GM23338 (cell line): ENCODE data around the gene KLHL26. TPM values are rescaled to one million over a fixed set of nuclear protein-coding genes. Genes with fewer than 3 reads are reported as not detected.
A peak's percentile ranks its signal among the peaks of the same experiment; 100 is the strongest.

Experiments used
- ATAC-seq: fragments of 200-7000 bp; cut with Tn5 transposase; 3 replicates; pipeline ENCODE4 v1.9.1; 2020
- DNase-seq: peaks from one replicate; pipeline ENCODE4 v3.0.0-alpha.2; 2015; ENCODE audit warnings: low spot score
- H2AFZ ChIP-seq: fragments of 200-600 bp; sonication (generic); 2 replicates; pipeline ENCODE4 v1.8.0; 2016; ENCODE audit warnings: antibody characterized with exemption, mild to moderate bottlenecking, moderate library complexity
- H3F3A ChIP-seq: fragments of 200-600 bp; sonication (generic); replicated peaks from 2 replicates; pipeline ENCODE4 v1.8.0; 2017; ENCODE audit warnings: antibody characterized with exemption, mixed run types, low read depth
- H3K27ac ChIP-seq: fragments of 200-600 bp; sonication (generic); 2 replicates; pipeline ENCODE4 v1.6.1; 2016; ENCODE audit warnings: low read depth
- H3K27me3 ChIP-seq: fragments of 200-600 bp; sonication (generic); 2 replicates; pipeline ENCODE4 v1.8.0; 2016; ENCODE audit warnings: mild to moderate bottlenecking, mixed run types, moderate library complexity; ENCODE audit not compliant: insufficient read depth
- H3K36me3 ChIP-seq: fragments of 200-600 bp; sonication (generic); 2 replicates; pipeline ENCODE4 v1.8.0; 2016; ENCODE audit warnings: mild to moderate bottlenecking; ENCODE audit not compliant: insufficient read depth
- H3K4me1 ChIP-seq: fragments of 200-600 bp; sonication (generic); 2 replicates; pipeline ENCODE4 v1.8.0; 2016; ENCODE audit warnings: mild to moderate bottlenecking, moderate library complexity; ENCODE audit not compliant: insufficient read depth
- H3K4me2 ChIP-seq: fragments of 200-600 bp; sonication (generic); 2 replicates; pipeline ENCODE4 v1.7.1; 2017; ENCODE audit warnings: mixed run types
- H3K4me3 ChIP-seq: fragments of 200-600 bp; sonication (generic); 2 replicates; pipeline ENCODE4 v1.6.1; 2016; ENCODE audit warnings: mixed run types
- H3K79me2 ChIP-seq: fragments of 200-600 bp; sonication (generic); replicated peaks from 2 replicates; pipeline ENCODE4 v1.8.0; 2017; ENCODE audit warnings: mild to moderate bottlenecking; ENCODE audit not compliant: insufficient read depth
- H3K9me2 ChIP-seq: fragments of 200-600 bp; sonication (generic); 2 replicates; pipeline ENCODE4 v1.8.0; 2017; ENCODE audit not compliant: insufficient read depth
- H4K20me1 ChIP-seq: fragments of 200-600 bp; sonication (generic); replicated peaks from 2 replicates; pipeline ENCODE4 v1.8.0; 2017; ENCODE audit warnings: mild to moderate bottlenecking; ENCODE audit not compliant: insufficient read depth
- H3K27ac Mint-ChIP-seq: 2 replicates; pipeline ENCODE4 v1.8.0; 2020; ENCODE audit warnings: inconsistent platforms, mild to moderate bottlenecking, moderate library complexity, mixed read lengths
- H3K27me3 Mint-ChIP-seq: 3 replicates; pipeline ENCODE4 v1.8.0; 2022; ENCODE audit warnings: low read depth, mild to moderate bottlenecking, moderate library complexity, mixed read lengths, inconsistent platforms; ENCODE audit not compliant: insufficient read depth, poor library complexity
- H3K36me3 Mint-ChIP-seq: 3 replicates; pipeline ENCODE4 v1.8.0; 2021; ENCODE audit warnings: low read depth, mild to moderate bottlenecking, inconsistent platforms, moderate library complexity, mixed read lengths
- H3K4me1 Mint-ChIP-seq: 3 replicates; pipeline ENCODE4 v1.8.0; 2020; ENCODE audit warnings: mild to moderate bottlenecking, inconsistent platforms, mixed read lengths
- H3K4me3 Mint-ChIP-seq: 3 replicates; pipeline ENCODE4 v1.8.0; 2021; ENCODE audit warnings: moderate library complexity, mild to moderate bottlenecking, inconsistent platforms, mixed read lengths
- H3K9me3 Mint-ChIP-seq: 3 replicates; pipeline ENCODE4 v1.8.0; 2020; ENCODE audit warnings: moderate library complexity, mild to moderate bottlenecking, inconsistent platforms, mixed read lengths
- CREB1 ChIP-seq: fragments of 250-450 bp; sonication (Bioruptor Pico); IDR thresholded peaks from 2 replicates; pipeline ENCODE4 v1.5.0; 2020; ENCODE audit warnings: low read depth, mild to moderate bottlenecking, moderate library complexity
- CTCF ChIP-seq, 2 experiments: fragments of 200-600 bp in 1 of 2; sonication (generic) in 1 of 2; conservative IDR thresholded peaks; 2 replicates each; pipeline versions ENCODE4 v1.5.1 to v1.6.1; 2016 to 2017; ENCODE audit warnings: antibody characterized with exemption in 2 of 2, low read depth in 2 of 2, mild to moderate bottlenecking in 2 of 2, moderate library complexity in 1 of 2
- ETS1 ChIP-seq: IDR thresholded peaks from 2 replicates; pipeline ENCODE4 v1.6.1; 2016; ENCODE audit warnings: antibody characterized with exemption
- EZH2 ChIP-seq: fragments of 200-600 bp; sonication (generic); IDR thresholded peaks from one replicate; pipeline ENCODE4 v1.8.0; 2017; ENCODE audit warnings: antibody characterized with exemption, mild to moderate bottlenecking, low read depth; ENCODE audit not compliant: unreplicated experiment
- EZH2phosphoT487 ChIP-seq: fragments of 200-600 bp; sonication (generic); IDR thresholded peaks from one replicate; pipeline ENCODE4 v1.8.1; 2018; ENCODE audit warnings: antibody characterized with exemption; ENCODE audit not compliant: unreplicated experiment
- JUNB ChIP-seq: IDR thresholded peaks from one replicate; pipeline ENCODE4 v1.6.1; 2016; ENCODE audit warnings: antibody characterized with exemption; ENCODE audit not compliant: unreplicated experiment
- NANOG ChIP-seq: IDR thresholded peaks from 2 replicates; pipeline ENCODE4 v1.6.1; 2016; ENCODE audit warnings: antibody characterized with exemption, borderline replicate concordance
- POLR2AphosphoS5 ChIP-seq: IDR thresholded peaks from 2 replicates; pipeline ENCODE4 v1.6.1; 2016; ENCODE audit warnings: antibody characterized with exemption, low read depth
- REST ChIP-seq: IDR thresholded peaks from one replicate; pipeline ENCODE4 v1.6.1; 2018; ENCODE audit warnings: antibody characterized with exemption; ENCODE audit not compliant: unreplicated experiment
- STAT1 ChIP-seq: IDR thresholded peaks from one replicate; pipeline ENCODE4 v1.6.1; 2016; ENCODE audit warnings: antibody characterized with exemption; ENCODE audit not compliant: unreplicated experiment
- ZNF114 ChIP-seq: fragments of 250-450 bp; sonication (Bioruptor Pico); IDR thresholded peaks from 2 replicates; pipeline ENCODE4 v1.5.0; 2020; ENCODE audit warnings: mild to moderate bottlenecking, moderate library complexity
- ZNF331 ChIP-seq: fragments of 250-450 bp; sonication (Bioruptor Pico); IDR thresholded peaks from 2 replicates; pipeline ENCODE4 v1.5.0; 2020; ENCODE audit warnings: low read depth, mild to moderate bottlenecking, moderate library complexity
- ZNF462 ChIP-seq: fragments of 250-450 bp; sonication (Bioruptor Pico); IDR thresholded peaks from 2 replicates; pipeline ENCODE4 v1.5.0; 2020; ENCODE audit warnings: mild to moderate bottlenecking, moderate library complexity
- polyA plus RNA-seq: library from polyadenylated mRNA; unstranded; fragments of >200 nt; fragmentation: Nextera tagmentation; extraction: Ambion mirVana; gene quantifications from 2 replicates; pipeline ENCODE4 v1.2.1, GENCODE V29; 2016
- total RNA-seq: library from RNA; depleted of rRNA; stranded (reverse); fragments of >200 nt; shearing (Covaris generic); gene quantifications from 2 replicates; pipeline ENCODE4 v1.2.3, GENCODE V29; 2014

Gene KLHL26
- total and polyA plus RNA-seq, 2 experiments from 2014 or later = 3.6 to 11.2 TPM

- Histone ChIP-seq H3K4me3 (peak overlapping the region; percentile 52), H3K36me3 (no peaks in the 10 kb centered on the region), H2AFZ (peak overlapping the region; percentile 78; the same call in 1 of the 2 replicates), H3K4me2 (peak overlapping the region; percentile 83), H3K27me3 (no peaks in the 10 kb centered on the region), H3F3A (peaks cover 20% of the 10 kb centered on the region), H3K27ac (no peak overlapping the region), H3K9me2 (no peaks in the 10 kb centered on the region), H3K79me2 (peaks cover 37% of the 10 kb centered on the region), H4K20me1 (peaks cover 48% of the 10 kb centered on the region), H3K4me1 (peaks cover 14% of the 10 kb centered on the region)
- Mint-ChIP-seq H3K27me3 (peaks cover 20% of the 10 kb centered on the region), H3K27ac (no peak overlapping the region), H3K4me1 (peaks cover 21% of the 10 kb centered on the region), H3K4me3 (peak overlapping the region; percentile 66), H3K36me3 (no peaks in the 10 kb centered on the region), H3K9me3 (no peaks in the 10 kb centered on the region)
- ATAC-seq = peak; percentile 95
- TF ChIP-seq CTCF (conservative IDR thresholded peaks at IDR 0.05; ENCODE audit: low read depth in 2 of 2) = no peak
- TF ChIP-seq CREB1 (CRISPR knock-in tag) = no peak
- no peak for TF ChIP-seq POLR2AphosphoS5
- no peak for TF ChIP-seq REST
- no peak for TF ChIP-seq ZNF114 (CRISPR knock-in tag)
- no peak for TF ChIP-seq ETS1
- TF ChIP-seq NANOG = no peak
- no peak for TF ChIP-seq JUNB
- no peak for TF ChIP-seq STAT1
- TF ChIP-seq EZH2 = no peak
- no peak for TF ChIP-seq EZH2phosphoT487
- TF ChIP-seq ZNF331 = no peak
- no peak for TF ChIP-seq ZNF462 (CRISPR knock-in tag)
- DNase-seq = peak; percentile 83
Observed at GRCh38 chr19:18700501-18701249, 63.8 kb downstream of the KLHL26 start.
